Bronchial epithelial cell (primary cell): ENCODE measurements around the gene ZNF586. TPM values are rescaled to one million over a fixed set of nuclear protein-coding genes. Genes with fewer than 3 reads are reported as not detected.
A peak's percentile ranks its signal among the peaks of the same experiment; 100 is the strongest.

ENCODE experiments used
- DNase-seq: peaks from one replicate; pipeline ENCODE4 v3.0.0-alpha.2; 2010; ENCODE audit warnings: low read depth
- FAIRE-seq: peaks from 2 replicates; lab custom pipeline; 2011; peaks lifted over from hg19 to GRCh38; lab: Jason Lieb, UNC
- H3K27me3 ChIP-seq: 2 replicates; pipeline ENCODE4 v1.5.1; 2011; ENCODE audit warnings: low read length; ENCODE audit not compliant: control insufficient read depth, insufficient read depth
- H3K36me3 ChIP-seq: 2 replicates; pipeline ENCODE4 v1.5.1; 2011; ENCODE audit warnings: low read length; ENCODE audit not compliant: control insufficient read depth, insufficient read depth
- H3K4me3 ChIP-seq: 2 replicates; pipeline ENCODE4 v1.5.1; 2011; ENCODE audit warnings: mild to moderate bottlenecking, low read depth, low read length, control low read depth
- CTCF ChIP-seq: IDR thresholded peaks from 2 replicates; pipeline ENCODE4 v1.5.1; 2011; ENCODE audit warnings: mild to moderate bottlenecking, moderate library complexity, low read length, control low read depth, inconsistent platforms; ENCODE audit not compliant: insufficient read depth, severe bottlenecking
- total RNA-seq: library from RNA; depleted of rRNA; stranded (reverse); fragments of >200 nt; gene quantifications from 2 replicates; pipeline ENCODE4 v1.2.1, GENCODE V29; 2014

The ZNF586 gene
- total RNA-seq, 1 donor from 2014 or later, result 16.1 TPM

- H3K4me3 ChIP-seq, result no peak overlapping the region
- no peak for FAIRE-seq
- no peaks in the 10 kb centered on the region for H3K27me3 ChIP-seq
- TF ChIP-seq CTCF, result no peak
- no peak for DNase-seq
- H3K36me3 ChIP-seq, result no peaks in the 10 kb centered on the region
These were observed 59.8 kb downstream of the ZNF586 start for GRCh38 chr19:57829316-57829715.

GRCh38 chr19:57830071-57830602, 60.7 kb downstream of the ZNF586 start, which contains the start of gene ZNF587B:
TSS of gene ZNF587B (plus strand) at chr19:57830299. CDS start at chr19:57830529, 230 bp downstream.
- Histone ChIP-seq H3K4me3 (peak within 1 kb of the TSS; percentile 59), H3K36me3 (no peaks in the 10 kb centered on the region), H3K27me3 (no peaks in the 10 kb centered on the region)
- FAIRE-seq (no peak), DNase-seq (peak; percentile 78)
- TF ChIP-seq CTCF, result peak; percentile 67

Other genes with a start within 250 kb of the ZNF586 start
- 6.9 and 7.6 TPM in 2 replicates for gene ZNF549, start 242.3 kb upstream of the ZNF586 start, total RNA-seq
- gene ZNF550, start 209.8 kb upstream of the ZNF586 start, total RNA-seq, result 6.3 and 9.7 TPM in 2 replicates
- gene ZNF416, start 190.8 kb upstream of the ZNF586 start, total RNA-seq, result 5.5 and 7.4 TPM in 2 replicates
- gene ZIK1, start 185.5 kb upstream of the ZNF586 start, total RNA-seq, result 7.4 and 8.4 TPM in 2 replicates
- 3.7 and 3.9 TPM in 2 replicates for gene ZNF530, start 169.8 kb upstream of the ZNF586 start, total RNA-seq
- 17.1 and 23.2 TPM in 2 replicates for gene ZNF134, start 155.4 kb upstream of the ZNF586 start, total RNA-seq
- gene ZNF211, start 136.5 kb upstream of the ZNF586 start, total RNA-seq, result 11.1 and 13.8 TPM in 2 replicates
- gene ZSCAN4, start 100.7 kb upstream of the ZNF586 start, total RNA-seq, result 0.13 TPM in 1 of 2 replicates, not detected in the other
- gene ZNF551, start 87.7 kb upstream of the ZNF586 start, total RNA-seq, result 6.5 and 6.8 TPM in 2 replicates
- 0.53 and 1.2 TPM in 2 replicates for gene ZNF154, start 60.5 kb upstream of the ZNF586 start, total RNA-seq
- 5.8 and 7.3 TPM in 2 replicates for gene ZNF671, start 42.1 kb upstream of the ZNF586 start, total RNA-seq
- gene ZNF776, start 22.9 kb upstream of the ZNF586 start, total RNA-seq, result 12.4 and 14.0 TPM in 2 replicates
- gene ZNF552, start 45.2 kb downstream of the ZNF586 start, total RNA-seq, result 7.0 and 8.2 TPM in 2 replicates
- gene ZNF587B, start 60.6 kb downstream of the ZNF586 start, total RNA-seq, result 19.8 and 36.1 TPM in 2 replicates
- 11.8 and 19.5 TPM in 2 replicates for gene ZNF587, start 80.2 kb downstream of the ZNF586 start, total RNA-seq
- 6.4 and 6.8 TPM in 2 replicates for gene ZNF814, start 119.4 kb downstream of the ZNF586 start, total RNA-seq
- 14.2 and 15.5 TPM in 2 replicates for gene ZNF417, start 146.9 kb downstream of the ZNF586 start, total RNA-seq
- gene ZNF418, start 165.7 kb downstream of the ZNF586 start, total RNA-seq, result 5.5 and 6.1 TPM in 2 replicates
- gene ZNF256, start 178.0 kb downstream of the ZNF586 start, total RNA-seq, result 8.3 and 8.4 TPM in 2 replicates
- gene C19orf18, start 204.9 kb downstream of the ZNF586 start, total RNA-seq, result 0.26 and 0.38 TPM in 2 replicates
- gene ZNF606, start 233.1 kb downstream of the ZNF586 start, total RNA-seq, result 9.2 and 12.8 TPM in 2 replicates